ENCODE measurements around the gene KLHDC1. TPM values are rescaled to one million over a fixed set of nuclear protein-coding genes. Genes with fewer than 3 reads are reported as not detected.

The KLHDC1 gene
- total and polyA plus RNA-seq, 9 of the 15 experiments (the other 6 are each of a cell fraction or from before 2014, with no cell fraction given) = 0.08 to 0.41 (median 0.18) TPM

DNA sequence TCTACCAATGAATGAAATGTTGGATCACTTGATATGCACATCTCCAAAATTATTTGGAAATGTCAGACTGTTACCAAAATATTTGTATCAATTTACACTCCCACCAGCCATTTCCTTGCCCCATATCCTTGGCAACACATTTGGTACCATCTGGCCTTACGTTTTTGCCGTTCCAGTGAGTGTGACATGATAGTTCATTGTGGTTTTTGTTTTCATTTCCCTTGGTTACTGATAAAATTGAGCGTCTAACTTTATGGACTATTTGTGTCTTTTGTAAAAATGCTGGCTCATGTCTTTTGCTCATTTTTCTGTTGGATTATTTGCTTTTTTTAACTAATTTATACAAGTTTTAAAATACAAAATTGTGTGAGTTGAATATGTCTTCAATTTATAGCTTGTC lies 11.0 kb downstream of the KLHDC1 start:
- peak; percentile 42 for TF ChIP-seq CBFA2T3 (IDR thresholded peaks at IDR 0.05)
- TF ChIP-seq MAFG (tag; conservative IDR thresholded peaks at IDR 0.05) = peak; percentile 59; the same call in 1 of the 2 replicates
- peak; percentile 34; the same call in 1 of the 2 replicates for TF ChIP-seq MAFK (IDR thresholded peaks at IDR 0.05; ENCODE audit: low read length)
- TF ChIP-seq, protein P1, sequence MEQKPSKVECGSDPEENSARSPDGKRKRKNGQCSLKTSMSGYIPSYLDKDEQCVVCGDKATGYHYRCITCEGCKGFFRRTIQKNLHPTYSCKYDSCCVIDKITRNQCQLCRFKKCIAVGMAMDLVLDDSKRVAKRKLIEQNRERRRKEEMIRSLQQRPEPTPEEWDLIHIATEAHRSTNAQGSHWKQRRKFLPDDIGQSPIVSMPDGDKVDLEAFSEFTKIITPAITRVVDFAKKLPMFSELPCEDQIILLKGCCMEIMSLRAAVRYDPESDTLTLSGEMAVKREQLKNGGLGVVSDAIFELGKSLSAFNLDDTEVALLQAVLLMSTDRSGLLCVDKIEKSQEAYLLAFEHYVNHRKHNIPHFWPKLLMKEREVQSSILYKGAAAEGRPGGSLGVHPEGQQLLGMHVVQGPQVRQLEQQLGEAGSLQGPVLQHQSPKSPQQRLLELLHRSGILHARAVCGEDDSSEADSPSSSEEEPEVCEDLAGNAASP (IDR thresholded peaks at IDR 0.05) = no peak
- no peak for TF ChIP-seq ZSCAN32 (CRISPR knock-in tag; IDR thresholded peaks at IDR 0.05)
- TF ChIP-seq C11orf30 (IDR thresholded peaks at IDR 0.05; ENCODE audit: low read depth) = peak; percentile 83
- no peak for TF ChIP-seq EZH2 (IDR thresholded peaks at IDR 0.05; ENCODE audit: borderline replicate concordance, low read depth, low read length)
- TF ChIP-seq, protein P2, sequence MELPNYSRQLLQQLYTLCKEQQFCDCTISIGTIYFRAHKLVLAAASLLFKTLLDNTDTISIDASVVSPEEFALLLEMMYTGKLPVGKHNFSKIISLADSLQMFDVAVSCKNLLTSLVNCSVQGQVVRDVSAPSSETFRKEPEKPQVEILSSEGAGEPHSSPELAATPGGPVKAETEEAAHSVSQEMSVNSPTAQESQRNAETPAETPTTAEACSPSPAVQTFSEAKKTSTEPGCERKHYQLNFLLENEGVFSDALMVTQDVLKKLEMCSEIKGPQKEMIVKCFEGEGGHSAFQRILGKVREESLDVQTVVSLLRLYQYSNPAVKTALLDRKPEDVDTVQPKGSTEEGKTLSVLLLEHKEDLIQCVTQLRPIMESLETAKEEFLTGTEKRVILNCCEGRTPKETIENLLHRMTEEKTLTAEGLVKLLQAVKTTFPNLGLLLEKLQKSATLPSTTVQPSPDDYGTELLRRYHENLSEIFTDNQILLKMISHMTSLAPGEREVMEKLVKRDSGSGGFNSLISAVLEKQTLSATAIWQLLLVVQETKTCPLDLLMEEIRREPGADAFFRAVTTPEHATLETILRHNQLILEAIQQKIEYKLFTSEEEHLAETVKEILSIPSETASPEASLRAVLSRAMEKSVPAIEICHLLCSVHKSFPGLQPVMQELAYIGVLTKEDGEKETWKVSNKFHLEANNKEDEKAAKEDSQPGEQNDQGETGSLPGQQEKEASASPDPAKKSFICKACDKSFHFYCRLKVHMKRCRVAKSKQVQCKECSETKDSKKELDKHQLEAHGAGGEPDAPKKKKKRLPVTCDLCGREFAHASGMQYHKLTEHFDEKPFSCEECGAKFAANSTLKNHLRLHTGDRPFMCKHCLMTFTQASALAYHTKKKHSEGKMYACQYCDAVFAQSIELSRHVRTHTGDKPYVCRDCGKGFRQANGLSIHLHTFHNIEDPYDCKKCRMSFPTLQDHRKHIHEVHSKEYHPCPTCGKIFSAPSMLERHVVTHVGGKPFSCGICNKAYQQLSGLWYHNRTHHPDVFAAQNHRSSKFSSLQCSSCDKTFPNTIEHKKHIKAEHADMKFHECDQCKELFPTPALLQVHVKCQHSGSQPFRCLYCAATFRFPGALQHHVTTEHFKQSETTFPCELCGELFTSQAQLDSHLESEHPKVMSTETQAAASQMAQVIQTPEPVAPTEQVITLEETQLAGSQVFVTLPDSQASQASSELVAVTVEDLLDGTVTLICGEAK (IDR thresholded peaks at IDR 0.05) = peak; percentile 70; the same call in 1 of the 2 replicates
- TF ChIP-seq, protein P2 (CRISPR knock-in tag; IDR thresholded peaks at IDR 0.05) = no peak
- peak; percentile 65; the same call in 1 of the 2 replicates for TF ChIP-seq MAFF (IDR thresholded peaks at IDR 0.05; ENCODE audit: low read length)
- TF ChIP-seq ZNF316 (IDR thresholded peaks at IDR 0.05) = peak; percentile 92
- Histone ChIP-seq H3K9ac (ENCODE audit: insufficient read depth in 1 of 2, low read depth in 2 of 2, low read length in 2 of 2) (no peak overlapping the region), H3K4me3 (no peak overlapping the region), H3K4me2 (ENCODE audit: insufficient read depth, low read length) (no peak overlapping the region), H3K79me2 (ENCODE audit: control insufficient read depth, insufficient read depth, low read length) (no peaks in the 10 kb centered on the region), H3K9me1 (ENCODE audit: control insufficient read depth, insufficient read depth, low read length) (no peaks in the 10 kb centered on the region), H3K36me3 (ENCODE audit: control insufficient read depth, insufficient read depth, low read length) (no peaks in the 10 kb centered on the region), H4K20me1 (replicated peaks; ENCODE audit: control insufficient read depth, insufficient read depth, low read length) (no peaks in the 10 kb centered on the region), H3K4me1 (replicated peaks in 1 of 2; ENCODE audit: control insufficient read depth in 2 of 2, insufficient read depth in 2 of 2, low read length in 2 of 2) (no peaks in the 10 kb centered on the region; a peak in 1 of 5 replicates), H3K9me3 (replicated peaks; ENCODE audit: control insufficient read depth, insufficient read depth, low read depth, low read length) (no peaks in the 10 kb centered on the region), H2AFZ (ENCODE audit: low read depth, low read length) (peak overlapping the region; percentile 74), H3K27me3 (ENCODE audit: control insufficient read depth in 2 of 2, insufficient read depth in 2 of 2, low read length in 2 of 2) (no peaks in the 10 kb centered on the region), H3K27ac (ENCODE audit: extremely low read depth, low read depth, low read length) (no peak overlapping the region)
- DNase-seq (ENCODE audit: extremely low read depth in 1 of 4, low spot score in 3 of 4) (no peak), FAIRE-seq (no peak), ATAC-seq (no peak)
- ChIA-PET CTCF (ENCODE audit: low intra/inter-chr PET ratio) (no interaction called here), POLR2A (no interaction called here)
- BruUV-seq (replicated peaks) = no TSS peak
- intact Hi-C loops (cut with micrococcal nuclease) (no loop called here), in situ Hi-C loops (cut with MboI) (no loop called here)
- 4% methylated on average over 3 of the region's 3 CpGs for WGBS (ENCODE audit: insufficient coverage, low coverage, missing lambda C conversion rate)

All from K562 (cell line).